K562 (cell line): ENCODE results near the gene PRAMEF20.
"Not testable (repeated sequence)": the region's sequence is repeated elsewhere in the genome, so short reads cannot be mapped to it uniquely, and the experiment has no call there.

Experiments
- ATF7 ChIP-seq: fragments of 450-650 bp; IDR thresholded peaks from 2 replicates; pipeline ENCODE4 v1.7.1; 2014; ENCODE audit warnings: mild to moderate bottlenecking, moderate library complexity
- CBFB ChIP-seq: sonication (generic); formaldehyde crosslinking; IDR thresholded peaks from 2 replicates; pipeline ENCODE4 v1.4.0; 2020; ENCODE audit warnings: mild to moderate bottlenecking, missing genetic modification reagents
- FOSL1 ChIP-seq: fragments of 200-800 bp; sonication (Bioruptor generic); conservative IDR thresholded peaks from 2 replicates; pipeline ENCODE4 v1.6.1; 2016; ENCODE audit warnings: missing genetic modification characterization, missing compliant biosample characterization
- POLR2AphosphoS5 ChIP-seq: IDR thresholded peaks from 2 replicates; pipeline ENCODE4 v1.6.1; 2011; ENCODE audit warnings: mild to moderate bottlenecking, low read depth, low read length, moderate library complexity; ENCODE audit not compliant: control insufficient read depth, insufficient read depth
- SOX6 ChIP-seq: fragments of 450-650 bp; IDR thresholded peaks from 2 replicates; pipeline ENCODE4 v1.6.1; 2014; ENCODE audit warnings: mild to moderate bottlenecking
- ZNF431 ChIP-seq: sonication (generic); formaldehyde crosslinking; IDR thresholded peaks from 2 replicates; pipeline ENCODE4 v1.8.0; 2022; ENCODE audit warnings: mild to moderate bottlenecking, missing genetic modification reagents
- TF ChIP-seq, protein P1 (sequence below): sonication (generic); formaldehyde crosslinking; IDR thresholded peaks from 2 replicates; pipeline ENCODE4 v1.9.0; 2022; ENCODE audit warnings: mild to moderate bottlenecking, missing genetic modification reagents
- TF ChIP-seq, protein P2 (sequence below): sonication (generic); formaldehyde crosslinking; IDR thresholded peaks from 2 replicates; pipeline ENCODE4 v1.9.0; 2022; ENCODE audit warnings: mild to moderate bottlenecking, missing genetic modification reagents
- TF ChIP-seq, protein P3 (sequence below): fragments of 450-650 bp; formaldehyde crosslinking; IDR thresholded peaks from 2 replicates; pipeline ENCODE4 v1.4.0; 2020; ENCODE audit warnings: mild to moderate bottlenecking, moderate library complexity
- TF ChIP-seq, protein P4 (sequence below), 3 experiments: IDR thresholded peaks in 2 of 3; conservative IDR thresholded peaks in 1 of 3; 2 replicates each; pipeline ENCODE4 v1.5.1; 2011 to 2012; ENCODE audit warnings: low read length in 3 of 3, mild to moderate bottlenecking in 3 of 3, control low read depth in 2 of 3, improper control_type of control experiment in 1 of 3, inconsistent platforms in 1 of 3, low read depth in 1 of 3, mixed read lengths in 1 of 3, moderate library complexity in 1 of 3; ENCODE audit not compliant: insufficient read depth in 2 of 3
- TF ChIP-seq, protein P5 (sequence below): fragments of 250-450 bp; sonication (Bioruptor Pico); IDR thresholded peaks from 2 replicates; pipeline ENCODE4 v1.5.0; 2020; ENCODE audit warnings: mild to moderate bottlenecking
- TF ChIP-seq, protein P6 (sequence below): fragments of 150-350 bp; IDR thresholded peaks from 2 replicates; pipeline ENCODE4 v1.6.1; 2014; ENCODE audit warnings: low read depth, mild to moderate bottlenecking, low read length, borderline replicate concordance

DNA sequence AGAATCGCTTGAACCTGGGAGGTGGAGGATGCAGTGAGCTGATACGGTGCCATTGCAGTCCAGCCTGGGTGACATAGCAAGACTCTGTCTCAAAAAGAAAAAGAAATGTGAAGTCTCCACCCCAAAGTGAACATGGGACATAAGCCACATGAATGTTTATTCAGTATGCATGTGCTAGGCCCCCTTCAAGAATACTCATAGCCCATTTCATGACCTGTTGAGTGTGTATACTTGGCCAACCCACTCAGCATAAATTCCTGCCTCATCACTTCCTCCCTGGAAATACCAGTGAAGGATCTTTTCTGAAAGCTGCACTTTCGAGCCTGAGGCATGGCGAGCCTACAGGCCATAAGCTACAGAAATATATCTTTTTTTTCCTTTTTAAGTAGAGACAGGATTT lies 45.3 kb upstream of the PRAMEF20 start:
- not testable (repeated sequence) for TF ChIP-seq SOX6; CBFB (CRISPR knock-in tag); ZNF431; FOSL1; ATF7; POLR2AphosphoS5
- TF ChIP-seq, protein P1, sequence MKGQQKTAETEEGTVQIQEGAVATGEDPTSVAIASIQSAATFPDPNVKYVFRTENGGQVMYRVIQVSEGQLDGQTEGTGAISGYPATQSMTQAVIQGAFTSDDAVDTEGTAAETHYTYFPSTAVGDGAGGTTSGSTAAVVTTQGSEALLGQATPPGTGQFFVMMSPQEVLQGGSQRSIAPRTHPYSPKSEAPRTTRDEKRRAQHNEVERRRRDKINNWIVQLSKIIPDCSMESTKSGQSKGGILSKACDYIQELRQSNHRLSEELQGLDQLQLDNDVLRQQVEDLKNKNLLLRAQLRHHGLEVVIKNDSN (CRISPR knock-in tag), result not testable (repeated sequence)
- TF ChIP-seq, protein P2, sequence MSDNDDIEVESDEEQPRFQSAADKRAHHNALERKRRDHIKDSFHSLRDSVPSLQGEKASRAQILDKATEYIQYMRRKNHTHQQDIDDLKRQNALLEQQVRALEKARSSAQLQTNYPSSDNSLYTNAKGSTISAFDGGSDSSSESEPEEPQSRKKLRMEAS, result not testable (repeated sequence)
- TF ChIP-seq, protein P3, sequence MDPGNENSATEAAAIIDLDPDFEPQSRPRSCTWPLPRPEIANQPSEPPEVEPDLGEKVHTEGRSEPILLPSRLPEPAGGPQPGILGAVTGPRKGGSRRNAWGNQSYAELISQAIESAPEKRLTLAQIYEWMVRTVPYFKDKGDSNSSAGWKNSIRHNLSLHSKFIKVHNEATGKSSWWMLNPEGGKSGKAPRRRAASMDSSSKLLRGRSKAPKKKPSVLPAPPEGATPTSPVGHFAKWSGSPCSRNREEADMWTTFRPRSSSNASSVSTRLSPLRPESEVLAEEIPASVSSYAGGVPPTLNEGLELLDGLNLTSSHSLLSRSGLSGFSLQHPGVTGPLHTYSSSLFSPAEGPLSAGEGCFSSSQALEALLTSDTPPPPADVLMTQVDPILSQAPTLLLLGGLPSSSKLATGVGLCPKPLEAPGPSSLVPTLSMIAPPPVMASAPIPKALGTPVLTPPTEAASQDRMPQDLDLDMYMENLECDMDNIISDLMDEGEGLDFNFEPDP (CRISPR knock-in tag), result not testable (repeated sequence)
- TF ChIP-seq, protein P4, sequence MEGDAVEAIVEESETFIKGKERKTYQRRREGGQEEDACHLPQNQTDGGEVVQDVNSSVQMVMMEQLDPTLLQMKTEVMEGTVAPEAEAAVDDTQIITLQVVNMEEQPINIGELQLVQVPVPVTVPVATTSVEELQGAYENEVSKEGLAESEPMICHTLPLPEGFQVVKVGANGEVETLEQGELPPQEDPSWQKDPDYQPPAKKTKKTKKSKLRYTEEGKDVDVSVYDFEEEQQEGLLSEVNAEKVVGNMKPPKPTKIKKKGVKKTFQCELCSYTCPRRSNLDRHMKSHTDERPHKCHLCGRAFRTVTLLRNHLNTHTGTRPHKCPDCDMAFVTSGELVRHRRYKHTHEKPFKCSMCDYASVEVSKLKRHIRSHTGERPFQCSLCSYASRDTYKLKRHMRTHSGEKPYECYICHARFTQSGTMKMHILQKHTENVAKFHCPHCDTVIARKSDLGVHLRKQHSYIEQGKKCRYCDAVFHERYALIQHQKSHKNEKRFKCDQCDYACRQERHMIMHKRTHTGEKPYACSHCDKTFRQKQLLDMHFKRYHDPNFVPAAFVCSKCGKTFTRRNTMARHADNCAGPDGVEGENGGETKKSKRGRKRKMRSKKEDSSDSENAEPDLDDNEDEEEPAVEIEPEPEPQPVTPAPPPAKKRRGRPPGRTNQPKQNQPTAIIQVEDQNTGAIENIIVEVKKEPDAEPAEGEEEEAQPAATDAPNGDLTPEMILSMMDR (IDR thresholded peaks at IDR 0.05 in 2 of 3, conservative IDR thresholded peaks at IDR 0.05 in 1 of 3; ENCODE audit: insufficient read depth in 2 of 3, low read depth in 1 of 3, low read length in 3 of 3), result not testable (repeated sequence)
- TF ChIP-seq, protein P5, sequence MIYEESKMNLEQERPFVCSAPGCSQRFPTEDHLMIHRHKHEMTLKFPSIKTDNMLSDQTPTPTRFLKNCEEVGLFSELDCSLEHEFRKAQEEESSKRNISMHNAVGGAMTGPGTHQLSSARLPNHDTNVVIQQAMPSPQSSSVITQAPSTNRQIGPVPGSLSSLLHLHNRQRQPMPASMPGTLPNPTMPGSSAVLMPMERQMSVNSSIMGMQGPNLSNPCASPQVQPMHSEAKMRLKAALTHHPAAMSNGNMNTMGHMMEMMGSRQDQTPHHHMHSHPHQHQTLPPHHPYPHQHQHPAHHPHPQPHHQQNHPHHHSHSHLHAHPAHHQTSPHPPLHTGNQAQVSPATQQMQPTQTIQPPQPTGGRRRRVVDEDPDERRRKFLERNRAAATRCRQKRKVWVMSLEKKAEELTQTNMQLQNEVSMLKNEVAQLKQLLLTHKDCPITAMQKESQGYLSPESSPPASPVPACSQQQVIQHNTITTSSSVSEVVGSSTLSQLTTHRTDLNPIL, result not testable (repeated sequence)
- TF ChIP-seq, protein P6, sequence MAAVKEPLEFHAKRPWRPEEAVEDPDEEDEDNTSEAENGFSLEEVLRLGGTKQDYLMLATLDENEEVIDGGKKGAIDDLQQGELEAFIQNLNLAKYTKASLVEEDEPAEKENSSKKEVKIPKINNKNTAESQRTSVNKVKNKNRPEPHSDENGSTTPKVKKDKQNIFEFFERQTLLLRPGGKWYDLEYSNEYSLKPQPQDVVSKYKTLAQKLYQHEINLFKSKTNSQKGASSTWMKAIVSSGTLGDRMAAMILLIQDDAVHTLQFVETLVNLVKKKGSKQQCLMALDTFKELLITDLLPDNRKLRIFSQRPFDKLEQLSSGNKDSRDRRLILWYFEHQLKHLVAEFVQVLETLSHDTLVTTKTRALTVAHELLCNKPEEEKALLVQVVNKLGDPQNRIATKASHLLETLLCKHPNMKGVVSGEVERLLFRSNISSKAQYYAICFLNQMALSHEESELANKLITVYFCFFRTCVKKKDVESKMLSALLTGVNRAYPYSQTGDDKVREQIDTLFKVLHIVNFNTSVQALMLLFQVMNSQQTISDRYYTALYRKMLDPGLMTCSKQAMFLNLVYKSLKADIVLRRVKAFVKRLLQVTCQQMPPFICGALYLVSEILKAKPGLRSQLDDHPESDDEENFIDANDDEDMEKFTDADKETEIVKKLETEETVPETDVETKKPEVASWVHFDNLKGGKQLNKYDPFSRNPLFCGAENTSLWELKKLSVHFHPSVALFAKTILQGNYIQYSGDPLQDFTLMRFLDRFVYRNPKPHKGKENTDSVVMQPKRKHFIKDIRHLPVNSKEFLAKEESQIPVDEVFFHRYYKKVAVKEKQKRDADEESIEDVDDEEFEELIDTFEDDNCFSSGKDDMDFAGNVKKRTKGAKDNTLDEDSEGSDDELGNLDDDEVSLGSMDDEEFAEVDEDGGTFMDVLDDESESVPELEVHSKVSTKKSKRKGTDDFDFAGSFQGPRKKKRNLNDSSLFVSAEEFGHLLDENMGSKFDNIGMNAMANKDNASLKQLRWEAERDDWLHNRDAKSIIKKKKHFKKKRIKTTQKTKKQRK, result not testable (repeated sequence)
